ENCODE data around the gene FAM9A.

The FAM9A gene
- 0 to 0.06 (median 0) reads per million in 9 experiments for total RNA-seq

DNA sequence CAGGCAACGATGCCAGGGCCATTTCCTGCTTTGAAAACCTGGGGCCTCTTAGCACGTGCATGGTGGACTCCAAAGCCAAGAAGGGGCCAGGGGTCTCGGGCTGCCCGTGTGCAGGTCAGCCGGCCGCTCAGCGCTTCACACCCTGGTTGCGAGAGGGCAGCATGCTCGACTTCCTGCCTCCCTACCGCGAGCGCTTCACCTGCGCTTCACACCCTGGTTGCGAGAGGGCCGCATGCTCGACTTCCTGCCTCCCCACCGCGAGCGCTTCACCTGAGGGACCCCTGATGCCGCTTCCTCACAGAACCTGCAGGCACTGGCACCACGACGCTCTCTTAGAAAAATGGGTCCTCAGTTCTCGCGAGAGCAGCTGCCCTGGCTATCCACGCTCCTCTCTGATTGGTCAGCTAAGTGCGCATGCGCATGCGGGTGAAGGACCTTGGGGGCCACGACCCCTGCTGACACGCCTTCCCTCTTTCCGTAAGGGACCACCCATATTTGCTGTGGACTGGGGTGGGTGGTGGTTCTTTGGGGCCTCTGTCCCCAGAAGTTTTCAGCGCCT is at the start of gene FAM9A:
Gene FAM9A, minus strand, starts transcription at position 343 of the 559 bp plus-strand sequence. CDS start 1,212 bp downstream, outside the sequence.
- DNase-seq (no peak), ATAC-seq (replicated peaks) (no peak)
- Mint-ChIP-seq H3K36me3 (ENCODE audit: insufficient read depth) (no peaks in the 10 kb centered on the region), H3K4me3 (no peak within 1 kb of the TSS), H3K27me3 (peaks cover 11 to 14% of the 10 kb centered on the region in 2 donors), H3K9me3 (no peaks in the 10 kb centered on the region), H3K27ac (no peak within 1 kb of the TSS), H3K4me1 (ENCODE audit: low read depth in 2 of 2) (no peaks in the 10 kb centered on the region)

DNA sequence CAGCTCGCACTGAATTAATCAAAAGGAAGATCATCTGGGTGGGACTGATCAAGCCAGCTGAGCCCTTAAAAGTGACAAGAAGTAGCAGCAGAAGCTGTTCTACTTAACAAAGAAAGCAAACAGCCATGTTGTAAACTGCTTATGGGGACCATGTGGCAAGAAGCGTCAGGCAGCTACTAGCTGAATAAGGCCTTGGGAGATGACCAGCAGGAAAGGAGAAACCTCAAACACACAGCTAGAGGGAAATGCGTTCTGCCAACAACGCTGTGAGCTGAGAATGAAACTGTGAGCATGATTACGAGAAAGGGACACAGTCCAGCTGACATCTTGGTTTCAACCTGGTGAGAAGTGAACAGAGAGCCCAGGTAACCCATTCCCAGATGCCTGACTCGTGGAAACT is 49.3 kb upstream of the FAM9A start:
- H3K27ac Mint-ChIP-seq: no peak overlapping the region

DNA sequence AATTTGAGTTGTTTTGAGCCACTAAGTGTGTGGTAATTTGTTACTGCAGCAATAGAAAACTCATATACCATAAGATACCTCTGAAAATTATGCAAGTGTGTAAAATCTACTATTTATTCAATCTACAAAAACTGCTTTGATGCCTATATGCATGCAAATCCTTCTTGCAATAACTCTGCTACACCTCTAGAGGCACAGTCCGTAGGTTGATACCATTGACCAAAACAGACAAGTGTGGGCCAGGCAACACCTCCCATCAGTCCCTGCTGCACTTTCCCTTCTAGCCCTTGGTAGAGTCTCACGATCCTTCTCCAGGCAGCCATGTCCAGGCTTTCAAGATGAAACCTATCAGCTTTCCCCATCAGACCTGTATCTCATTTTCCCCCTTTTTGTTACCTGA is 48.8 kb upstream of the FAM9A start:
- H3K36me3 Mint-ChIP-seq (ENCODE audit: insufficient read depth): no peaks in the 10 kb centered on the region
- H3K27ac Mint-ChIP-seq: no peak overlapping the region
- no peak overlapping the region for H3K4me3 Mint-ChIP-seq
- H3K4me1 Mint-ChIP-seq (ENCODE audit: low read depth in 2 of 2): no peaks in the 10 kb centered on the region
- ATAC-seq (replicated peaks) (no peak), DNase-seq (no peak)
- H3K9me3 Mint-ChIP-seq: no peaks in the 10 kb centered on the region
- H3K27me3 Mint-ChIP-seq: peaks cover 27 to 29% of the 10 kb centered on the region in 2 donors

More for the DNA sequence above, 49.3 kb upstream of the FAM9A start:
- H3K9me3 Mint-ChIP-seq: no peaks in the 10 kb centered on the region
- no peaks in the 10 kb centered on the region for H3K4me1 Mint-ChIP-seq (ENCODE audit: low read depth in 2 of 2)
- DNase-seq (no peak), ATAC-seq (replicated peaks) (no peak)
- H3K4me3 Mint-ChIP-seq: no peak overlapping the region
- peaks cover 27 to 29% of the 10 kb centered on the region in 2 donors for H3K27me3 Mint-ChIP-seq
- no peaks in the 10 kb centered on the region for H3K36me3 Mint-ChIP-seq (ENCODE audit: insufficient read depth)

DNA sequence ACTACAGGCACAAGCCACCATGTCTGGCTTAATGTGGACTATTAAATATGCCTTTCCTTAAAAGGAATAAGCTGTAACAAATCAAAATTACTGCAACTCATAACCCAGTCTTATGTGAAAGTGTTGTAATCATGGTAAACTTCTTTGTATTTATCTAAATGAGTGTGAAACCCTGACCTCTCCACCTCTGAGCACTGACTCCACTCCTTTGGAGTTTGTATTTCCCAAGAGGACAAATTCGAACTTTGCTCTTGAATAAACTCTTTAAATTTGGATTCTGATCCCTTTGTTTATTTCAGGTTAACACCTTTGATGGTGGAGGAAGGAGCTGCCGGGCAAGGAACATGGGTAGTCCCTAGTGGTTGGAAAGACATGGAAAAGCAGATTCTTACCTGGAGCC is 48.3 kb upstream of the FAM9A start:
- Mint-ChIP-seq H3K4me3 (no peak overlapping the region), H3K27ac (no peak overlapping the region), H3K4me1 (ENCODE audit: low read depth in 2 of 2) (no peaks in the 10 kb centered on the region), H3K9me3 (no peaks in the 10 kb centered on the region), H3K36me3 (ENCODE audit: insufficient read depth) (no peaks in the 10 kb centered on the region), H3K27me3 (peaks cover 27 to 29% of the 10 kb centered on the region in 2 donors)
- ATAC-seq (replicated peaks) (no peak), DNase-seq (no peak)

DNA sequence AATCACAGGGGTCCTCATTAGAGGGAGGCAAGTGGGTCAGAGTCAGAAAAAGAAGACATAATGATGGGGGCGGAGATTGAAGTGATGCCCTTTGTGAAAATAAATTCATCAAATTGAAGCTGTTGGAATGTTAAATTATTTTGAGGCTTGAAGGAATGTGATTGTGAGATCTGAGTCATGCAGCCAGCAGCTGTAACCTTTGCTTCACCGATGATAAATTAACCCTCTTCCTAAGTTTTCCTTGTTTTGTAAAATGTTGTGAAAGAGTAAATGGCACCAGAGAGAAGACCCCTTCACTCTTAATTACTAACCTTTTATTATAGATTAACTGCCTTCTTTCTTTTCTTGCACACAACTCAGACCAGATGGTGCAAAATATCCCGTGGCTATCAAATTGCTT is 47.7 kb upstream of the FAM9A start:
- Mint-ChIP-seq H3K36me3 (ENCODE audit: insufficient read depth) (no peaks in the 10 kb centered on the region), H3K27ac (no peak overlapping the region), H3K9me3 (no peaks in the 10 kb centered on the region), H3K4me1 (ENCODE audit: low read depth in 2 of 2) (no peaks in the 10 kb centered on the region), H3K27me3 (peaks cover 27 to 29% of the 10 kb centered on the region in 2 donors), H3K4me3 (no peak overlapping the region)
- ATAC-seq (replicated peaks) (no peak), DNase-seq (no peak)

DNA sequence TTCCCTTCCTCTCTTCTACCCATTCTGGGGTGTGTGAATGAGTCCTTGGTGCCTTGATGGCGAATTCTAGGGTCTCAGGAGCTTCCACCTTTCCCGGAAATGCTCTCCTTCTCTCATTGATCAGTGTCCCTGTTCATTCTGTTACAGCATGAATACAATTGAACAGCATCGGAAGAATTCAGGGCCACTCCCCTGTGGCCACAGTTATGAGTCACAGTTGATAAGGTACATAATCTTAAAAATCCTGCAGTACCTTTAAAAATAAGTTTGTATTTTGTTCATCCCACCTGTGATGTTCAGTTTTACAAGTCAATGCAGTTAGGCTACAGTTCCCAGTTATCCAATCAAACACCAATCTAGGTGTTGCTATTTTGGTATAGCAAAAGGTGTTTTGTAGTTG is 47.3 kb upstream of the FAM9A start:
- Mint-ChIP-seq H3K9me3 (no peaks in the 10 kb centered on the region), H3K4me1 (ENCODE audit: low read depth in 2 of 2) (no peaks in the 10 kb centered on the region), H3K36me3 (ENCODE audit: insufficient read depth) (no peaks in the 10 kb centered on the region), H3K4me3 (no peak overlapping the region), H3K27ac (no peak overlapping the region), H3K27me3 (peaks cover 27 to 29% of the 10 kb centered on the region in 2 donors)
- DNase-seq (no peak), ATAC-seq (replicated peaks) (no peak)

DNA sequence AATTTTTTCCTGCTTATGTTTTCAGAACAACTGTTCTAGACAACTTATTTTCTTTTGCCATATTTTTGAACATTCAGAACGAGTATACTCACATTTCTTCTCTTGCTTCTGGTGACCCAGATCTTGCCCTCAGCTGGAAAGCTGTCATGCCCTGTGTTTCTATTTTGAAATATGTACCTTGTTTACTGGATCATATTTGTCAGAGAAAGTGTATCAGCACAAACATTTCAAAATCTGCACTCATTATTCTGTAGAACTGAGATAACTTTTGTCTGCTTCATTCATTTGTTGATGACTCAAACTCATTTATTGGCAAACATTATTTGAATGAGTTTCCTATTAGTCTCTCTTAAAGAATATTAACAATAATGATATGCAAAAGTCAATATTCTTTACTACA is 46.2 kb upstream of the FAM9A start:
- Mint-ChIP-seq H3K27ac (no peak overlapping the region), H3K9me3 (no peaks in the 10 kb centered on the region), H3K27me3 (peaks cover 19 to 27% of the 10 kb centered on the region in 2 donors), H3K4me1 (ENCODE audit: low read depth in 2 of 2) (no peaks in the 10 kb centered on the region), H3K4me3 (no peak overlapping the region), H3K36me3 (ENCODE audit: insufficient read depth) (no peaks in the 10 kb centered on the region)
- ATAC-seq (replicated peaks): no peak
- no peak for DNase-seq

DNA sequence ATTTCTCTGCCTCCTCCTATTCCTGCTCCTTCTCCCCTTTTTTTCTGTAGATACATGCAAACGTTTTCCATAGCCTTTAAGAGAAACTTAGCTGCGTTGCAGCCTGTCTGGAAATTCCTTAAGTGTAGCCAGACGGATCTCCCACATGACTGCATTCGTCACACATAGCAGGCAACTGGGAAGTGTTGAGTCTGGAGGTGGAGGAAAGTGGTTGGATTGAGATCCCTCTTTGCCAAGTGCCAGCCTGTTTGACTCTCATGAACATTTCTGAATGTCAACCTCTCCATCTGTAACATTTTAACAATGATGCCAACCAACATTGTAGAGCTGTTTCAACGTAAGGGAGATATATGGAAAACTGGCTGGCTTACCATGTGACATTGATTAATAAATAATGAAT is 45.1 kb upstream of the FAM9A start:
- no peaks in the 10 kb centered on the region for H3K36me3 Mint-ChIP-seq (ENCODE audit: insufficient read depth)
- peaks cover 15 to 23% of the 10 kb centered on the region in 2 donors for H3K27me3 Mint-ChIP-seq
- H3K4me1 Mint-ChIP-seq (ENCODE audit: low read depth in 2 of 2): no peaks in the 10 kb centered on the region
- no peak overlapping the region for H3K27ac Mint-ChIP-seq
- no peak for DNase-seq
- H3K4me3 Mint-ChIP-seq: no peak overlapping the region
- ATAC-seq (replicated peaks): no peak
- H3K9me3 Mint-ChIP-seq: no peaks in the 10 kb centered on the region

DNA sequence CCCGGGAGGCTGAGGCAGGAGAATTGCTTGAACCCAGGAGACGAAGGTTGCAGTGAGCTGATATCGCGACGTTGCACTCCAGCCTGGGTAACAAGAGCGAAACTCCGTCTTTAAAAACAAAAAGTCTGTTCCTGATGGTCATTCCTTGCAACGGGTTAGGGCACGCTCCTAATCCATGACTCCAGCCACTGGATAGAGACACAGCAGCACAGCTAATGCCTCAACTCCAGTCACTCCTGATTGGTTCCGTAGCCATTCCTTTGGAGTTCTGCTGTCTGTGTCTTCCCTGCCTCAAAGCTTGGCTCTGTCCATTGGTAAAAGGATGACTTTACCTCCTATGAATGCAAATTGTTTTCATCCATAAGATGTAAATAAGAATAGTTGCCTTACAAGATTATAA is 44.3 kb upstream of the FAM9A start:
- Mint-ChIP-seq H3K27ac (no peak overlapping the region), H3K4me1 (ENCODE audit: low read depth in 2 of 2) (no peaks in the 10 kb centered on the region), H3K4me3 (no peak overlapping the region), H3K9me3 (no peaks in the 10 kb centered on the region), H3K27me3 (peaks cover 14 to 17% of the 10 kb centered on the region in 2 donors), H3K36me3 (ENCODE audit: insufficient read depth) (no peaks in the 10 kb centered on the region)
- no peak for DNase-seq
- ATAC-seq (replicated peaks): no peak

DNA sequence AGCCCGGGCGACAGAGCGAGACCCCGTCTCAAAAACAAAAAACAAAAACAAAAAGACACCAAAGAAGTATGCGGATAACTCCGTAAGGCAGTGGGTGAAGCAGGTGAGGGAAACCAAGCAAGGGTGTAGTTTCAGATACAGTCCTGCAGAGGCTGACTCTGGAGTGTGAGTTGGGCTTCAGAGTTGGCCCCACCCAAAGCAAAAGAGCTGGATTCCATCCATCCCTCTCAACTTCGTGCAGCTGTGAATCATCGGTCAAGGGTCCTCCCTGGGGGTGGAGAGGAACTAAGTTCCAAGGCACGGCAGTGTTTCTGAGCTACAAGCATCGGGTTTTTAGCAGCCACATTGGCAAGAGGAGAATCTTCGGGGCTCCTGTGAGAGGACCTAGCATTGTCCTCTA is 43.9 kb upstream of the FAM9A start:
- Mint-ChIP-seq H3K27ac (no peak overlapping the region), H3K4me1 (ENCODE audit: low read depth in 2 of 2) (no peaks in the 10 kb centered on the region), H3K27me3 (peaks cover 10 to 13% of the 10 kb centered on the region in 2 donors), H3K4me3 (no peak overlapping the region), H3K36me3 (ENCODE audit: insufficient read depth) (no peaks in the 10 kb centered on the region), H3K9me3 (no peaks in the 10 kb centered on the region)
- ATAC-seq (replicated peaks): no peak
- DNase-seq: no peak

DNA sequence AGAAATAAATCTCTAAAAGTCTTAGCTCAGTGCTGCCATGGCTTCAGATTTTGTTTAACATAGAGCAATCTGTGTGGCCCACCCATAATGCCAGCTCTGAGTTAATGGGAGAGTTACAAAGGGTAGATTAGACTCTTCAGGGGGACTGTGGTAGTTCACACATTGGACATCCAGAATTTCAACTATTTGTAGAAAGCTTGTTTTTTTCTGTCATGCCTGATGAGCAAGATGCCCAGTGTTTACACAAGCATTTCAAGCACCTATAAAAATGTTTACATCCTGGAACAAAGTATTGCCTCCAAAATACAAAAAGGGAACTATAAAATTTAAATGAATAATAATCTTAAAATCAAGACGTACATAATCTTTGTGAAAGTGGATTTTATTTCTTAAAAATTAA is 43.0 kb upstream of the FAM9A start:
- no peak for ATAC-seq (replicated peaks)
- Mint-ChIP-seq H3K27me3 (peaks cover 8 to 9% of the 10 kb centered on the region in 2 donors), H3K9me3 (no peaks in the 10 kb centered on the region), H3K27ac (no peak overlapping the region), H3K36me3 (ENCODE audit: insufficient read depth) (no peaks in the 10 kb centered on the region), H3K4me1 (ENCODE audit: low read depth in 2 of 2) (no peaks in the 10 kb centered on the region), H3K4me3 (no peak overlapping the region)
- DNase-seq: no peak

DNA sequence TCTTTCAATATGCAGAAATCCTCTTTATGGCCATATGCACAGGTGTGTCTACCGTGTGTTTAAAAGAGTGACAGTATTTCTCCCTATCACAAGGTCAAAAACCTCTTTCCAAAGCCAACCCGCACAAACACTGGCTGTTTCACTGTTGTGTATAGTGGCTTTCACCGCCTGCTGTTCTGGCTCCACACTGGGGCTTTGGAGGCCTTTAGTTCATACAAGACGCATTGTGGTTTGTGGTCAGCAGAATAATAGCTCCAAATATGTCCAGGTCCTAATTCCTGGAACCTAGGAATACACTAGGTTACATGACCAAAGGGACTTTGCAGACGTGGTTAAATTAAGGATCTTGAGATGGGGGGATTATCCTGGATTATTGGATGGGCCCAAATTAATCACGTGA is 40.7 kb upstream of the FAM9A start:
- Mint-ChIP-seq H3K27ac (no peak overlapping the region), H3K27me3 (peaks cover 13 to 19% of the 10 kb centered on the region in 2 donors), H3K36me3 (ENCODE audit: insufficient read depth) (no peaks in the 10 kb centered on the region), H3K9me3 (no peaks in the 10 kb centered on the region), H3K4me1 (ENCODE audit: low read depth in 2 of 2) (no peaks in the 10 kb centered on the region), H3K4me3 (no peak overlapping the region)
- ATAC-seq (replicated peaks) (no peak), DNase-seq (no peak)

DNA sequence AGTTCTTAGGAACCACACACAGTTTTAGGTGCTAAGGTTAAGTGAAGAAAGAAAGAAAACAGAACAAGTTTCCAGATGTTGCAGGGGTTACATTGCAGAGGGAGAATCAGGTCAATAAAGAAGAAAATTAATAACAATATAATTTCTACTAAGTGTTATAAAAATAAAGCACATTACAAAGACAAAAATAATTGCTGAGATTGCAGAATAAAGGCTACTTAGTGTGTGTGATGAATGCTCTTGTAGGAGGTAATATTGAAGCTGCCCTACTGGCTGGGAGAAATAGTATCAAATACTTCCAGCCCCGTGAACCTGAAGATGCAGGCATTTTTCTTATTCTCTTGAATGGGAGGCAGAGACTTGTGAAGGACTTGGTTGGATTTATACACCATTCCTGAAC is 33.2 kb upstream of the FAM9A start:
- no peaks in the 10 kb centered on the region for H3K4me1 Mint-ChIP-seq (ENCODE audit: low read depth in 2 of 2)
- H3K9me3 Mint-ChIP-seq: no peaks in the 10 kb centered on the region
- DNase-seq: no peak
- H3K36me3 Mint-ChIP-seq (ENCODE audit: insufficient read depth): no peaks in the 10 kb centered on the region
- no peak overlapping the region for H3K4me3 Mint-ChIP-seq
- no peak overlapping the region for H3K27ac Mint-ChIP-seq
- no peak for ATAC-seq (replicated peaks)
- H3K27me3 Mint-ChIP-seq: peaks cover 38 to 41% of the 10 kb centered on the region in 2 donors

DNA sequence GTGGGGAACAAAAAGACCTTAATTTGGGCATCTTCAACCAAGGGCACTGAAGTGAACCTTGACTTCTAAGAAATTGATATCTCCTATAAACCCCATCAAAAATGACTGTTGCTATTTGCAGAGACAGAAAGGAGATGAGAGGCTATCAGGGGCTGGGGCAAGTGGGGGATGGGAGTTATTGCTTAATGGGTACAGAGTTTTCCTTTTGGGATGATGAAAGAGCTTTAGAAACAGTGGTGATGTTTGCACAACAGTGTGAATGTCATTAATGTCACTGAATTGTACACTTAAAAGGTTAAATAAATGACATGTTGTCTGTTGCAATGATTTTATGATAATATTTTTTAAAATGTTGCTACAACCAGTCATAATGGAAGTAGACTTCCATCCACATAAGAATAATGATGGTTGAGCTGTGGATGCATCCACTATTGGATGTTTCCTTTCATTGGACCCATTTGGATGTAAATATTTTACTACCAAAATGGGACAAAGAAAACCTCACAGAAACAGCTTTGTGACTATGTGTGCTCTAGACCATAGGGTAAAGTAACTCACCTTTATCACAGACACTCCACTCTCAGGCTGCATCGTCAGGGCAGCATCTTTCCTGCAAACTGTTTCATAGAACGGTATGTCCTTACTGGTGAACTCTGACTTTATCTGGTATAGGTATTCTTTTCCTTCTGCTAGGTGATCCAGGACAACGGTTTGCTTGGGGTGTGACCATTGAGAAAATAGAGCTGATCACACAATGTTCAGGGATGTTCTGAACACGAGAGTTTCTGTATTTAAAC is 31.6 kb upstream of the FAM9A start:
- H3K9me3 Mint-ChIP-seq: no peaks in the 10 kb centered on the region
- no peaks in the 10 kb centered on the region for H3K36me3 Mint-ChIP-seq (ENCODE audit: insufficient read depth)
- no peak for DNase-seq
- peaks cover 43 to 44% of the 10 kb centered on the region in 2 donors for H3K27me3 Mint-ChIP-seq
- no peaks in the 10 kb centered on the region for H3K4me1 Mint-ChIP-seq (ENCODE audit: low read depth in 2 of 2)
- H3K4me3 Mint-ChIP-seq: no peak overlapping the region
- ATAC-seq (replicated peaks): no peak
- H3K27ac Mint-ChIP-seq: no peak overlapping the region

Measured in effector memory CD8-positive, alpha-beta T cell (primary cell).